ENCODE results near the gene OLIG2.

GRCh38 chr21:33070744-33070997 is 44.9 kb downstream of the OLIG2 start:
- no peak for TF ChIP-seq CTCF (IDR thresholded peaks at IDR 0.05)
- no peak for TF ChIP-seq POLR2A (IDR thresholded peaks at IDR 0.05)
- TF ChIP-seq POLR2AphosphoS5 (IDR thresholded peaks at IDR 0.05; ENCODE audit: insufficient read depth in 1 of 2, low read depth in 1 of 2): no peak

Measured in vagina (tissue), 2 donors.